ENCODE data around the gene MAPK8IP1.

The MAPK8IP1 gene

GRCh38 chr11:45847911-45848316 lies 37.5 kb upstream of the MAPK8IP1 start:
- TF ChIP-seq CTCF (IDR thresholded peaks at IDR 0.05; ENCODE audit: low read depth, low read length): peak; percentile 18; the same call in 1 of the 2 replicates
- no peak for DNase-seq (ENCODE audit: extremely low read depth, low read depth)

GRCh38 chr11:45848654-45849081 lies 36.8 kb upstream of the MAPK8IP1 start:
- TF ChIP-seq CTCF (IDR thresholded peaks at IDR 0.05; ENCODE audit: low read depth, low read length): no peak
- no peak for DNase-seq (ENCODE audit: extremely low read depth, low read depth)

- TF ChIP-seq CTCF (IDR thresholded peaks at IDR 0.05; ENCODE audit: low read depth, low read length): no peak
- no peak for DNase-seq (ENCODE audit: extremely low read depth, low read depth)
These were observed 35.0 kb upstream of the MAPK8IP1 start for GRCh38 chr11:45850446-45850845.

- no peak for DNase-seq (ENCODE audit: extremely low read depth, low read depth)
- TF ChIP-seq CTCF (IDR thresholded peaks at IDR 0.05; ENCODE audit: low read depth, low read length): no peak
These were observed 34.2 kb upstream of the MAPK8IP1 start for GRCh38 chr11:45851228-45851627.

- no peak for TF ChIP-seq CTCF (IDR thresholded peaks at IDR 0.05; ENCODE audit: low read depth, low read length)
- no peak for DNase-seq (ENCODE audit: extremely low read depth, low read depth)
These were observed 33.3 kb upstream of the MAPK8IP1 start for GRCh38 chr11:45852018-45852711.

- no peak for TF ChIP-seq CTCF (IDR thresholded peaks at IDR 0.05; ENCODE audit: low read depth, low read length)
- DNase-seq (ENCODE audit: extremely low read depth, low read depth): no peak
These were observed 32.7 kb upstream of the MAPK8IP1 start for GRCh38 chr11:45852712-45853101.

- no peak for DNase-seq (ENCODE audit: extremely low read depth, low read depth)
- TF ChIP-seq CTCF (IDR thresholded peaks at IDR 0.05; ENCODE audit: low read depth, low read length): no peak
These were observed 31.9 kb upstream of the MAPK8IP1 start for GRCh38 chr11:45853332-45854219.

All from AG09319 (cell line).